K562 (cell line): ENCODE results near the gene BORCS5. TPM values are rescaled to one million over a fixed set of nuclear protein-coding genes. Genes with fewer than 3 reads are reported as not detected.

Experiments used
- CTBP1 ChIP-seq: fragments of 450-650 bp; IDR thresholded peaks from 2 replicates; pipeline ENCODE4 v1.6.1; 2016; ENCODE audit warnings: borderline replicate concordance
- NR1H2 ChIP-seq: sonication (generic); formaldehyde crosslinking; IDR thresholded peaks from 2 replicates; pipeline ENCODE4 v1.4.0; 2020; ENCODE audit warnings: mild to moderate bottlenecking, missing genetic modification reagents
- PATZ1 ChIP-seq: fragments of 250-450 bp; sonication (Bioruptor Pico); IDR thresholded peaks from 2 replicates; pipeline ENCODE4 v1.5.0; 2020; ENCODE audit warnings: mild to moderate bottlenecking, borderline replicate concordance
- ZBTB40 ChIP-seq, 2 experiments: fragments of 450-650 bp in 1 of 2; sonication (generic) in 1 of 2; formaldehyde crosslinking in 1 of 2; IDR thresholded peaks; 2 replicates each; pipeline versions ENCODE4 v1.7.1 to v1.9.0; 2016 to 2022; ENCODE audit warnings: inconsistent platforms in 1 of 2, mild to moderate bottlenecking in 1 of 2, missing genetic modification reagents in 1 of 2
- polyA plus RNA-seq, 8 experiments: library from polyadenylated mRNA; depleted of rRNA in 4 of 8; stranded (reverse) in 5 of 8; unstranded in 3 of 8; fragments of >200 nt; fragmentation: Nextera tagmentation in 2 of 8; fragmentation: Illumina TruSeq in 1 of 8; extraction: Ambion mirVana in 2 of 8; extraction: Trizol in 1 of 8; gene quantifications; 2 replicates each; pipeline versions ENCODE4 v1.2.1 to v1.2.3, GENCODE V29; 2011 to 2014; ENCODE audit warnings: inconsistent platforms in 1 of 8, missing spikeins in 1 of 8
- total RNA-seq, 7 experiments: library from RNA; depleted of rRNA in 6 of 7; stranded (reverse); fragments of >200 nt in 6 of 7; fragmentation: Illumina TruSeq in 2 of 7; extraction: Trizol in 2 of 7; gene quantifications; 2 replicates each; pipeline versions ENCODE4 v1.2.1 to v1.2.3, GENCODE V29; 2011 to 2021; ENCODE audit warnings: low replicate concordance in 1 of 7

Gene BORCS5
- total and polyA plus RNA-seq, 9 of the 15 experiments (the other 6 are each of a cell fraction or from before 2014, with no cell fraction given) = 0.31 to 12.4 (median 6.6) TPM

GRCh38 chr12:12460935-12461922, 104.4 kb downstream of the BORCS5 start (continued):
- TF ChIP-seq PATZ1 (CRISPR knock-in tag) = no peak
- no peak for TF ChIP-seq CTBP1
- TF ChIP-seq NR1H2 = no peak
- TF ChIP-seq ZBTB40 (IDR thresholded peaks at IDR 0.05) = no peak
- no peak for TF ChIP-seq ZBTB40 (CRISPR knock-in tag; IDR thresholded peaks at IDR 0.05)
